CD14-positive monocyte (primary cell): ENCODE measurements around the gene EPS15. TPM values are rescaled to one million over a fixed set of nuclear protein-coding genes. Genes with fewer than 3 reads are reported as not detected.

Experiments used
- DNase-seq, 3 donors: peaks; one replicate each; pipeline ENCODE4 v3.0.0-alpha.2; 2011 to 2022
- H2AFZ ChIP-seq: 2 replicates; pipeline ENCODE4 v1.6.0; 2012; ENCODE audit warnings: mild to moderate bottlenecking, low read depth, low read length, inconsistent platforms; ENCODE audit not compliant: insufficient read depth, poor library complexity, severe bottlenecking
- H3K27ac ChIP-seq, 2 donors: 1 replicate in 1 of 2; 2 replicates in 1 of 2; pipeline ENCODE4 v1.5.1; 2012 to 2013; ENCODE audit warnings: low read length in 2 of 2, control low read depth in 1 of 2, inconsistent platforms in 1 of 2, low read depth in 1 of 2, mild to moderate bottlenecking in 1 of 2
- H3K27me3 ChIP-seq, 2 donors: one replicate each; pipeline versions ENCODE4 v1.6.0 to v1.6.1; 2011 to 2013; ENCODE audit warnings: low read length in 2 of 2; ENCODE audit not compliant: control insufficient read depth in 2 of 2, insufficient read depth in 2 of 2
- H3K36me3 ChIP-seq, 2 donors: replicated peaks in 1 of 2; 1 replicate in 1 of 2; 2 replicates in 1 of 2; pipeline versions ENCODE4 v1.5.1 to v1.6.1; 2012 to 2013; ENCODE audit warnings: low read length in 2 of 2, control low read depth in 1 of 2, inconsistent platforms in 1 of 2, mild to moderate bottlenecking in 1 of 2; ENCODE audit not compliant: insufficient read depth in 2 of 2, control insufficient read depth in 1 of 2
- H3K4me1 ChIP-seq, 2 donors: 1 replicate in 1 of 2; 2 replicates in 1 of 2; pipeline versions ENCODE4 v1.5.1 to v1.6.1; 2012 to 2013; ENCODE audit warnings: low read length in 2 of 2, control low read depth in 1 of 2, inconsistent platforms in 1 of 2, mild to moderate bottlenecking in 1 of 2, moderate library complexity in 1 of 2; ENCODE audit not compliant: insufficient read depth in 2 of 2, control insufficient read depth in 1 of 2
- H3K4me2 ChIP-seq: replicated peaks from 2 replicates; pipeline ENCODE3; 2012; ENCODE audit warnings: low read length, moderate library complexity, mild to moderate bottlenecking; ENCODE audit not compliant: poor library complexity, severe bottlenecking; ENCODE audit errors: extremely low read depth
- H3K4me3 ChIP-seq, 3 experiments: fragments of 200-600 bp in 1 of 3; sonication (generic) in 1 of 3; replicated peaks in 1 of 3; 1 replicate in 2 of 3; 2 replicates in 1 of 3; pipeline ENCODE4 v1.5.1; 2011 to 2013; ENCODE audit warnings: low read length in 3 of 3, mild to moderate bottlenecking in 3 of 3, control low read depth in 2 of 3, low read depth in 2 of 3, inconsistent platforms in 1 of 3, moderate library complexity in 1 of 3
- H3K79me2 ChIP-seq: 2 replicates; pipeline ENCODE4 v1.6.0; 2012; ENCODE audit warnings: mild to moderate bottlenecking, control low read depth, inconsistent platforms, low read length, moderate library complexity; ENCODE audit not compliant: insufficient read depth
- H3K9ac ChIP-seq: 2 replicates; pipeline ENCODE4 v1.6.0; 2017; ENCODE audit warnings: low read length, mild to moderate bottlenecking; ENCODE audit not compliant: insufficient read depth, poor library complexity, severe bottlenecking
- H3K9me3 ChIP-seq, 2 donors: replicated peaks in 1 of 2; 1 replicate in 1 of 2; 2 replicates in 1 of 2; pipeline versions ENCODE4 v1.5.1 to v1.6.1; 2012 to 2013; ENCODE audit warnings: low read length in 2 of 2, control low read depth in 1 of 2; ENCODE audit not compliant: control insufficient read depth in 1 of 2, insufficient read depth in 1 of 2
- H4K20me1 ChIP-seq: 2 replicates; pipeline ENCODE4 v1.6.0; 2012; ENCODE audit warnings: mild to moderate bottlenecking, low read length, control low read depth, moderate library complexity; ENCODE audit not compliant: insufficient read depth
- H3K27ac Mint-ChIP-seq, 7 donors: one replicate each; pipeline ENCODE4 v1.8.0; 2020; ENCODE audit warnings: mild to moderate bottlenecking in 7 of 7, mixed read lengths in 7 of 7, moderate library complexity in 6 of 7, inconsistent platforms in 2 of 7
- H3K27me3 Mint-ChIP-seq, 3 donors: one replicate each; pipeline ENCODE4 v1.8.0; 2021 to 2022; ENCODE audit warnings: low read depth in 3 of 3, mild to moderate bottlenecking in 3 of 3, mixed read lengths in 3 of 3, moderate library complexity in 3 of 3, inconsistent platforms in 1 of 3
- H3K36me3 Mint-ChIP-seq, 2 donors: one replicate each; pipeline ENCODE4 v1.8.0; 2020; ENCODE audit warnings: mixed read lengths in 2 of 2, inconsistent platforms in 1 of 2, mild to moderate bottlenecking in 1 of 2
- H3K4me1 Mint-ChIP-seq: one replicate; pipeline ENCODE4 v1.8.0; 2020; ENCODE audit warnings: mild to moderate bottlenecking, mixed read lengths
- H3K4me3 Mint-ChIP-seq, 2 donors: one replicate each; pipeline ENCODE4 v1.8.0; 2020; ENCODE audit warnings: mild to moderate bottlenecking in 2 of 2, mixed read lengths in 2 of 2, moderate library complexity in 1 of 2
- H3K9me3 Mint-ChIP-seq, 7 donors: one replicate each; pipeline ENCODE4 v1.8.0; 2020 to 2022; ENCODE audit warnings: mixed read lengths in 7 of 7, mild to moderate bottlenecking in 6 of 7, moderate library complexity in 6 of 7, inconsistent platforms in 2 of 7
- CTCF ChIP-seq: fragments of 200-600 bp; IDR thresholded peaks from one replicate; pipeline ENCODE4 v1.8.0; 2022; ENCODE audit warnings: antibody characterized with exemption, mild to moderate bottlenecking
- WGBS: methylation state at CpG from one replicate; pipeline ENCODE4 v1.1.5; 2013; ENCODE audit warnings: missing lambda C conversion rate; ENCODE audit not compliant: insufficient coverage; 5-methylcytosine and 5-hydroxymethylcytosine counted together
- intact Hi-C, 2 donors: fragments of 100-400 bp; cut with micrococcal nuclease; formaldehyde crosslinking; loops; one replicate each; pipeline versions ENCODE4 v1.15.0 to v1.15.1; 2023
- polyA plus RNA-seq, 3 donors: library from polyadenylated mRNA; depleted of rRNA in 1 of 3; unstranded in 2 of 3; stranded (reverse) in 1 of 3; fragments of 300-500 nt in 2 of 3; fragments of >200 nt in 1 of 3; fragmentation: Illumina TruSeq in 2 of 3; gene quantifications; 1 replicate in 2 of 3; 2 replicates in 1 of 3; pipeline ENCODE4 v1.2.3, GENCODE V29; 2012 to 2021

The EPS15 gene
- polyA plus RNA-seq, 3 donors = 26.7 to 53.6 (median 36.4) TPM

GRCh38 chr1:51314974-51315373 is 204.1 kb downstream of the EPS15 start:
- Histone ChIP-seq H3K4me1 (peaks cover 10 to 18% of the 10 kb centered on the region in 2 donors), H3K27me3 (no peaks in the 10 kb centered on the region), H3K9me3 (no peaks in the 10 kb centered on the region), H2AFZ (peak overlapping the region; percentile 13), H3K79me2 (no peaks in the 10 kb centered on the region), H3K4me2 (no peak overlapping the region), H3K27ac (no peak overlapping the region), H3K36me3 (no peaks in the 10 kb centered on the region), H3K4me3 (no peak overlapping the region), H4K20me1 (no peaks in the 10 kb centered on the region), H3K9ac (no peak overlapping the region)
- Mint-ChIP-seq H3K27me3 (peaks cover 0 to 5% (median 0%) of the 10 kb centered on the region in 3 donors), H3K27ac (no peak overlapping the region), H3K36me3 (no peaks in the 10 kb centered on the region), H3K4me3 (no peak overlapping the region), H3K4me1 (peaks cover 23% of the 10 kb centered on the region), H3K9me3 (peaks cover 0 to 2% (median 0%) of the 10 kb centered on the region in 7 donors)
- no peak for TF ChIP-seq CTCF
- intact Hi-C loops = no loop called here
- 33% methylated on average over 1 of the region's 3 CpGs for WGBS
- no peak for DNase-seq

- Histone ChIP-seq H3K27me3 (no peaks in the 10 kb centered on the region), H3K9me3 (no peaks in the 10 kb centered on the region), H3K9ac (no peak overlapping the region), H3K4me1 (peaks cover 10 to 18% of the 10 kb centered on the region in 2 donors), H3K36me3 (no peaks in the 10 kb centered on the region), H2AFZ (peak overlapping the region; percentile 79), H3K27ac (no peak overlapping the region), H3K4me2 (no peak overlapping the region), H3K4me3 (no peak overlapping the region), H4K20me1 (no peaks in the 10 kb centered on the region), H3K79me2 (no peaks in the 10 kb centered on the region)
- Mint-ChIP-seq H3K4me3 (no peak overlapping the region), H3K27ac (peak overlapping the region in 1 of 7 donors; percentile 39), H3K4me1 (peaks cover 23% of the 10 kb centered on the region), H3K27me3 (peaks cover 0 to 5% (median 2%) of the 10 kb centered on the region in 3 donors), H3K36me3 (no peaks in the 10 kb centered on the region), H3K9me3 (peaks cover 0 to 2% (median 0%) of the 10 kb centered on the region in 7 donors)
- TF ChIP-seq CTCF = no peak
- peak in 2 of 3 donors; percentile 8 to 54 for DNase-seq
- intact Hi-C loops = no loop called here
- whole genome bisulfite sequencing = 35% methylated on average over 8 of the region's 12 CpGs
Observed at GRCh38 chr1:51313961-51314777, 204.9 kb downstream of the EPS15 start.
